ENCODE measurements around the gene ELFN2.

The ELFN2 gene

GRCh38 chr22:37324340-37325038 is 102.8 kb downstream of the ELFN2 start:
- in situ Hi-C loops (cut with MboI; ENCODE audit: low sequenced_read_pairs), result no loop called here

- in situ Hi-C loops (cut with MboI; ENCODE audit: low sequenced_read_pairs), result no loop called here
Measured at GRCh38 chr22:37320726-37321677, 106.3 kb downstream of the ELFN2 start.

- in situ Hi-C loops (cut with MboI; ENCODE audit: low sequenced_read_pairs), result loop anchor here (5.0 kb wide), 1 partner anchor 133 kb away; no protein-coding TSS in a partner anchor
Measured at GRCh38 chr22:37319469-37319868, 107.8 kb downstream of the ELFN2 start.

- in situ Hi-C loops (cut with MboI; ENCODE audit: low sequenced_read_pairs), result loop anchor here (5.0 kb wide), 1 partner anchor 134 kb away; no protein-coding TSS in a partner anchor
Measured at GRCh38 chr22:37318364-37319109, 108.7 kb downstream of the ELFN2 start.
